ENCODE measurements around the gene SOS2. TPM values are rescaled to one million over a fixed set of nuclear protein-coding genes. Genes with fewer than 3 reads are reported as not detected.

The SOS2 gene
- total and polyA plus RNA-seq, 2 of the 8 experiments (the other 6 are each of a cell fraction or from before 2014, with no cell fraction given) = 2.8 to 12.7 TPM

GRCh38 chr14:50233951-50234250, 2.5 kb upstream of the SOS2 start:
- Histone ChIP-seq H4K8ac (ENCODE audit: extremely low read depth, insufficient read depth, low read length) (no peak overlapping the region), H3K4me3 (ENCODE audit: extremely low read depth in 1 of 4, insufficient read depth in 2 of 4, low read depth in 3 of 4, low read length in 4 of 4) (no peak overlapping the region), H3K9me3 (ENCODE audit: insufficient read depth in 2 of 2, low read depth in 1 of 2, low read length in 1 of 2) (no peaks in the 10 kb centered on the region), H3K18ac (ENCODE audit: extremely low read depth, low read length) (no peak overlapping the region), H3K23me2 (ENCODE audit: low read depth, low read length) (peaks cover 3% of the 10 kb centered on the region; the same call in 1 of the 2 replicates), H3K27ac (ENCODE audit: low read depth, low read length) (no peak overlapping the region), H3K9ac (replicated peaks in 1 of 4; ENCODE audit: extremely low read depth in 1 of 4, low read depth in 3 of 4, low read length in 3 of 4) (no peak overlapping the region), H3K36me3 (ENCODE audit: control insufficient read depth in 2 of 4, insufficient read depth in 4 of 4, low read length in 3 of 4) (no peaks in the 10 kb centered on the region), H3K4me2 (ENCODE audit: insufficient read depth in 1 of 2, low read depth in 2 of 2, low read length in 2 of 2) (no peak overlapping the region), H2BK12ac (ENCODE audit: low read depth, low read length) (no peak overlapping the region), H2AK5ac (ENCODE audit: low read depth, low read length) (no peak overlapping the region), H3K4me1 (replicated peaks in 1 of 4; ENCODE audit: control insufficient read depth in 3 of 4, insufficient read depth in 4 of 4, low read length in 3 of 4) (no peaks in the 10 kb centered on the region; a peak in 1 of 7 replicates), H4K5ac (ENCODE audit: insufficient read length, low read depth, low read length) (no peak overlapping the region), H2BK15ac (ENCODE audit: low read length) (no peak overlapping the region), H3K56ac (replicated peaks; ENCODE audit: insufficient read length, low read depth, low read length) (no peak overlapping the region), H2AFZ (ENCODE audit: low read length) (no peak overlapping the region), H4K91ac (replicated peaks; ENCODE audit: insufficient read length, low read length) (no peak overlapping the region), H3K4ac (replicated peaks; ENCODE audit: insufficient read length, low read depth, low read length) (no peak overlapping the region), H4K20me1 (replicated peaks in 1 of 2; ENCODE audit: control insufficient read depth in 1 of 2, insufficient read depth in 2 of 2, low read length in 2 of 2) (no peaks in the 10 kb centered on the region), H2BK20ac (ENCODE audit: low read length) (no peak overlapping the region), H3K79me1 (ENCODE audit: low read depth, low read length) (no peaks in the 10 kb centered on the region), H3K14ac (ENCODE audit: insufficient read length) (no peak overlapping the region), H3K27me3 (replicated peaks in 1 of 4; ENCODE audit: control insufficient read depth in 3 of 4, extremely low read depth in 1 of 4, insufficient read depth in 3 of 4, low read length in 3 of 4) (peaks cover 0 to 5% (median 0%) of the 10 kb centered on the region in 4 experiments; a peak in 2 of 7 replicates), H3K23ac (ENCODE audit: insufficient read length) (no peak overlapping the region), H3K79me2 (ENCODE audit: control insufficient read depth in 1 of 2, insufficient read depth in 2 of 2, low read length in 2 of 2) (peaks cover 0 to 16% of the 10 kb centered on the region in 2 experiments; a peak in 3 of 4 replicates), H2BK120ac (replicated peaks; ENCODE audit: low read depth, low read length) (no peak overlapping the region), H2BK5ac (ENCODE audit: low read depth, low read length) (no peak overlapping the region)
- FAIRE-seq (no peak), DNase-seq (ENCODE audit: low read depth in 1 of 2, low spot score in 2 of 2) (no peak)
- ChIA-PET CTCF (ENCODE audit: partially characterized antibody) (no interaction called here), POLR2A (ENCODE audit: partially characterized antibody) (interaction anchor here (1.9 kb wide), 1 partner anchor 9 kb away, joined by 4 read pairs; no protein-coding TSS in a partner anchor)
- 77% methylated on average over 4 of the region's 4 CpGs; no CpG with 5 or more reads in 1 of the 2 experiments for WGBS, 2 experiments (ENCODE audit: extremely low coverage in 1 of 2, insufficient coverage in 1 of 2, insufficient read length in 1 of 2, insufficient replicate concordance in 2 of 2, low coverage in 1 of 2, low lambda C conversion rate in 2 of 2, missing lambda C conversion rate in 1 of 2)
- TF ChIP-seq SP1 (IDR thresholded peaks at IDR 0.05; ENCODE audit: low read depth, low read length) (no peak), ATF3 (IDR thresholded peaks at IDR 0.05; ENCODE audit: insufficient read depth, low read depth, low read length) (no peak), SRF (IDR thresholded peaks at IDR 0.05; ENCODE audit: low read depth, low read length) (no peak), SP2 (IDR thresholded peaks at IDR 0.05; ENCODE audit: low read length) (no peak), HDAC2 (IDR thresholded peaks at IDR 0.05; ENCODE audit: borderline replicate concordance in 1 of 2, low read depth in 2 of 2, low read length in 2 of 2) (no peak), ASH2L (IDR thresholded peaks at IDR 0.05; ENCODE audit: low read length) (no peak), TCF12 (IDR thresholded peaks at IDR 0.05; ENCODE audit: low read depth, low read length) (no peak), ZNF274 (IDR thresholded peaks at IDR 0.05; ENCODE audit: borderline replicate concordance, extremely low read depth, low read length) (no peak), KDM5A (IDR thresholded peaks at IDR 0.05; ENCODE audit: low read length) (no peak), CBX8 (IDR thresholded peaks at IDR 0.05; ENCODE audit: borderline replicate concordance, low read depth, low read length) (no peak), EP300 (IDR thresholded peaks at IDR 0.05; ENCODE audit: borderline replicate concordance in 1 of 2, low read depth in 2 of 2, low read length in 2 of 2) (no peak), EZH2 (IDR thresholded peaks at IDR 0.05; ENCODE audit: low read depth, low read length, severe bottlenecking) (no peak), KDM4A (IDR thresholded peaks at IDR 0.05; ENCODE audit: low read depth, low read length, severe bottlenecking) (no peak), RBBP5 (IDR thresholded peaks at IDR 0.05; ENCODE audit: borderline replicate concordance, low read depth, low read length) (no peak)

All from H1 (cell line).